Nephron progenitor cell (in vitro differentiated cells): ENCODE results near the gene RAET1E.
"Not testable (repeated sequence)": the region's sequence is repeated elsewhere in the genome, so short reads cannot be mapped to it uniquely, and the experiment has no call there.

ENCODE experiments used
- DNase-seq: peaks from one replicate; pipeline ENCODE4 v3.0.0; 2021
- H3K27ac Mint-ChIP-seq: 2 replicates; pipeline ENCODE4 v1.8.0; 2021; ENCODE audit warnings: mild to moderate bottlenecking, moderate library complexity, mixed read lengths
- H3K27me3 Mint-ChIP-seq: 2 replicates; pipeline ENCODE4 v1.8.0; 2021; ENCODE audit warnings: mild to moderate bottlenecking, low read depth, mixed read lengths; ENCODE audit not compliant: poor library complexity
- H3K36me3 Mint-ChIP-seq: 2 replicates; pipeline ENCODE4 v1.8.0; 2021; ENCODE audit warnings: low read depth, mixed read lengths
- H3K4me1 Mint-ChIP-seq: 2 replicates; pipeline ENCODE4 v1.8.0; 2021; ENCODE audit warnings: mixed read lengths
- H3K4me3 Mint-ChIP-seq: 2 replicates; pipeline ENCODE4 v1.8.0; 2021; ENCODE audit warnings: mild to moderate bottlenecking, moderate library complexity, mixed read lengths
- H3K9me3 Mint-ChIP-seq: 2 replicates; pipeline ENCODE4 v1.8.0; 2021; ENCODE audit warnings: mild to moderate bottlenecking, moderate library complexity, mixed read lengths
- CTCF ChIP-seq: fragments of 200-600 bp; sonication (generic); IDR thresholded peaks from 2 replicates; pipeline ENCODE4 v1.5.0; 2021; ENCODE audit warnings: antibody characterized with exemption

The RAET1E gene

GRCh38 chr6:149923327-149923986, 25.5 kb upstream of the RAET1E start:
- Mint-ChIP-seq H3K4me1 (peaks cover 16% of the 10 kb centered on the region), H3K27ac (no peak overlapping the region), H3K27me3 (peaks cover 97% of the 10 kb centered on the region), H3K9me3 (peaks cover 26% of the 10 kb centered on the region), H3K4me3 (peak overlapping the region; percentile 76), H3K36me3 (no peaks in the 10 kb centered on the region)
- TF ChIP-seq CTCF = no peak
- DNase-seq = peak; percentile 28

- H3K36me3 Mint-ChIP-seq = no peaks in the 10 kb centered on the region
- peaks cover 97% of the 10 kb centered on the region for H3K27me3 Mint-ChIP-seq
- H3K27ac Mint-ChIP-seq = no peak within 1 kb of the TSS
- peaks cover 16% of the 10 kb centered on the region for H3K4me1 Mint-ChIP-seq
- H3K9me3 Mint-ChIP-seq = peaks cover 21% of the 10 kb centered on the region
- TF ChIP-seq CTCF = no peak
- peak within 1 kb of the TSS; percentile 76 for H3K4me3 Mint-ChIP-seq
- DNase-seq = peak; percentile 86
Observed at GRCh38 chr6:149922642-149923326, 24.9 kb upstream of the RAET1E start, which contains the start of gene RAET1G. Gene RAET1G, minus strand, starts transcription at chr6:149923121. Its CDS starts 111 bp downstream, at chr6:149923010.

- peaks cover 16% of the 10 kb centered on the region for H3K4me1 Mint-ChIP-seq
- not testable (repeated sequence) for H3K36me3 Mint-ChIP-seq, DNase-seq, H3K27ac Mint-ChIP-seq
- peaks cover 98% of the 10 kb centered on the region for H3K27me3 Mint-ChIP-seq
- peaks cover 19% of the 10 kb centered on the region for H3K9me3 Mint-ChIP-seq
- H3K4me3 Mint-ChIP-seq = peak overlapping the region; percentile 76
Observed at GRCh38 chr6:149922091-149922490, 24.2 kb upstream of the RAET1E start.

- peaks cover 19% of the 10 kb centered on the region for H3K9me3 Mint-ChIP-seq
- H3K27me3 Mint-ChIP-seq = peaks cover 100% of the 10 kb centered on the region
- H3K4me3 Mint-ChIP-seq = no peak overlapping the region
- no peaks in the 10 kb centered on the region for H3K36me3 Mint-ChIP-seq
- no peak for DNase-seq
- TF ChIP-seq CTCF = no peak
- H3K27ac Mint-ChIP-seq = no peak overlapping the region
- peaks cover 16% of the 10 kb centered on the region for H3K4me1 Mint-ChIP-seq
Observed at GRCh38 chr6:149921361-149921760, 23.4 kb upstream of the RAET1E start.

- peaks cover 16% of the 10 kb centered on the region for H3K4me1 Mint-ChIP-seq
- TF ChIP-seq CTCF = no peak
- DNase-seq = no peak
- peaks cover 12% of the 10 kb centered on the region for H3K9me3 Mint-ChIP-seq
- H3K4me3 Mint-ChIP-seq = no peak overlapping the region
- H3K27me3 Mint-ChIP-seq = peaks cover 96% of the 10 kb centered on the region
- no peaks in the 10 kb centered on the region for H3K36me3 Mint-ChIP-seq
- H3K27ac Mint-ChIP-seq = no peak overlapping the region
Observed at GRCh38 chr6:149919834-149920225, 21.9 kb upstream of the RAET1E start.

GRCh38 chr6:149919126-149919833, 21.4 kb upstream of the RAET1E start:
- not testable (repeated sequence) for H3K36me3 Mint-ChIP-seq, DNase-seq, H3K4me3 Mint-ChIP-seq, H3K27ac Mint-ChIP-seq
- H3K9me3 Mint-ChIP-seq = peaks cover 12% of the 10 kb centered on the region
- peaks cover 96% of the 10 kb centered on the region for H3K27me3 Mint-ChIP-seq
- H3K4me1 Mint-ChIP-seq = peaks cover 16% of the 10 kb centered on the region
